HepG2 (cell line): ENCODE results near the gene ACP7. TPM values are rescaled to one million over a fixed set of nuclear protein-coding genes. Genes with fewer than 3 reads are reported as not detected.
A peak's percentile ranks its signal among the peaks of the same experiment; 100 is the strongest.

Experiments used
- ATRX ChIP-seq: sonication (generic); formaldehyde crosslinking; IDR thresholded peaks from 2 replicates; pipeline ENCODE4 v1.4.0; 2020; ENCODE audit warnings: missing genetic modification reagents, borderline replicate concordance
- HDAC2 ChIP-seq: sonication (generic); formaldehyde crosslinking; IDR thresholded peaks from 2 replicates; pipeline ENCODE4 v1.4.0; 2020; ENCODE audit warnings: missing genetic modification reagents
- MAFF ChIP-seq: IDR thresholded peaks from 2 replicates; pipeline ENCODE4 v1.6.1; 2011; ENCODE audit warnings: low read depth, low read length, improper control_type of control experiment
- MYNN ChIP-seq: sonication (generic); formaldehyde crosslinking; IDR thresholded peaks from 2 replicates; pipeline ENCODE4 v1.4.0; 2020; ENCODE audit warnings: mild to moderate bottlenecking, low read depth, missing genetic modification reagents
- SRSF1 ChIP-seq: fragments of 200-400 bp; formaldehyde crosslinking; optimal IDR thresholded peaks from 2 replicates; pipeline ENCODE3; 2017; ENCODE audit warnings: mild to moderate bottlenecking, low read depth, low read length, moderate library complexity
- XRCC5 ChIP-seq: fragments of 200-400 bp; formaldehyde crosslinking; optimal IDR thresholded peaks from 2 replicates; pipeline ENCODE3; 2017; ENCODE audit warnings: mild to moderate bottlenecking, low read length
- ZNF136 ChIP-seq: sonication (generic); formaldehyde crosslinking; IDR thresholded peaks from 2 replicates; pipeline ENCODE4 v1.8.1; 2022; ENCODE audit warnings: low read depth, mild to moderate bottlenecking, moderate library complexity, missing genetic modification reagents
- ZNF20 ChIP-seq: sonication (generic); formaldehyde crosslinking; IDR thresholded peaks from 2 replicates; pipeline ENCODE4 v1.4.0; 2020; ENCODE audit warnings: mild to moderate bottlenecking, moderate library complexity, missing genetic modification reagents
- ZNF232 ChIP-seq: sonication (generic); formaldehyde crosslinking; IDR thresholded peaks from 2 replicates; pipeline ENCODE4 v1.4.0; 2020; ENCODE audit warnings: missing genetic modification reagents, borderline replicate concordance
- ZNF629 ChIP-seq: sonication (generic); formaldehyde crosslinking; conservative IDR thresholded peaks from 2 replicates; pipeline ENCODE4 v1.5.0; 2020; ENCODE audit warnings: missing genetic modification reagents
- ZNF746 ChIP-seq: sonication (generic); formaldehyde crosslinking; IDR thresholded peaks from 2 replicates; pipeline ENCODE4 v1.8.0; 2022; ENCODE audit warnings: mild to moderate bottlenecking, missing genetic modification reagents
- polyA plus RNA-seq, 8 experiments: library from polyadenylated mRNA; depleted of rRNA in 3 of 8; stranded (reverse) in 7 of 8; unstranded in 1 of 8; fragments of >200 nt; fragmentation: Illumina TruSeq in 4 of 8; extraction: Trizol in 4 of 8; gene quantifications; 2 replicates each; pipeline versions ENCODE4 v1.2.1 to v1.2.3, GENCODE V29; 2011 to 2016; ENCODE audit warnings: low read depth in 4 of 8, missing spikeins in 1 of 8, mixed read lengths in 1 of 8; ENCODE audit not compliant: insufficient read depth in 1 of 8
- total RNA-seq, 5 experiments: library from RNA; depleted of rRNA; stranded (reverse); fragments of >200 nt; fragmentation: Illumina TruSeq; extraction: Trizol; gene quantifications; 2 replicates each; pipeline ENCODE4 v1.2.3, GENCODE V29; 2016; ENCODE audit warnings: low read depth in 1 of 5
- TF ChIP-seq, protein P1 (sequence below), 2 experiments: sonication (generic) in 1 of 2; formaldehyde crosslinking in 1 of 2; IDR thresholded peaks; 2 replicates each; pipeline versions ENCODE4 v1.4.0 to v1.6.1; 2018 to 2020; ENCODE audit warnings: missing genetic modification reagents in 2 of 2, borderline replicate concordance in 1 of 2, low read depth in 1 of 2, mild to moderate bottlenecking in 1 of 2, missing biosample characterization in 1 of 2
- TF ChIP-seq, protein P2 (sequence below): sonication (generic); formaldehyde crosslinking; IDR thresholded peaks from 2 replicates; pipeline ENCODE4 v1.5.0; 2020; ENCODE audit warnings: mild to moderate bottlenecking, missing genetic modification reagents, borderline replicate concordance

Gene ACP7
- total and polyA plus RNA-seq, 2 of the 13 experiments (the other 11 are each of a cell fraction or from before 2014, with no cell fraction given): not detected

DNA sequence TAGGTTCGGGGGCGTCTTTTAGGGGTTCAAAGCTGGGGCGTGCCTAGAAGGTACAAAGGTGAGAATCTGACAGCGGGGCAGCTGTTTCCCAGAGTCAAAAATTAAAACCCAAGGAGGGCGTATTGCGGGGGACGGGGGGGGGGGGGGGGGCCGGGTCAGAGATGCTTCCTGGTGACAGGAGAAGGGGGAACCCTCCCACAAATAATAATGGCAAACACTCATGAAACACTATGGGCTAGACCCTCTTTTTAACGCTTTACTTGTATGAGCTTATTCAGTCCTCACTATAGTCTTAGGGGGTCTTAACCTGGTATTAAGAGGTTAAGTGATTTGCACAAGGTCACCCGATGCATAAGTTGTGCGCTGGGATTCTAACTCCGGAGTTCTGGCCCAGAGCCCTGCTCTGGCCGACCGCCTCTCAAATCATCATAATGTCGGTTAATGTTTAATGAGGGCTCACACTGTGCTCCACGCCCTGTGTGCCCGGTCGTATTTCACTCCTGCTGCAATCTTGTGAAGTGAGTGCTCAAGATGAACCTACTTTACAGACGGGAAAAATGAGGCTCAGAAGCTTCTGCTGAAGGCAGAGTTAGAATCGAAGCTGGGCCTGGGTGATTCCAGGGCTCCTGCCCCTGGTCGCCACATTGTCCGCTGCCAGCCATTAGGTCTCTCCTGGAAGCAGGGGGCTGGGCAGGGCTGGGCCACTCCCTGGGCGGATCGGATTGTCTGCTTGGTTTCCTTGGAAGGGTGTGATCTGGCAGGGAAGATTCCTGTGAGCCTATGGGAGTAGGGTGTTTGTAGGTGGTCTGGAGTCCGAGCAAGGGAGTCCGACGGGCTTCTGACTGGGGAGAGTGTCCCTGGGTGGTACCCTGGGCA lies 42.4 kb downstream of the ACP7 start (continued):
- TF ChIP-seq ZNF20 (CRISPR knock-in tag) (no peak), SRSF1 (no peak), MAFF (no peak), ZNF629 (CRISPR knock-in tag) (peak; percentile 100), HDAC2 (CRISPR knock-in tag) (peak; percentile 79), MYNN (CRISPR knock-in tag) (no peak), XRCC5 (peak; percentile 52), ZNF746 (no peak), ATRX (CRISPR knock-in tag) (no peak), ZNF232 (CRISPR knock-in tag) (0 out of 2 replicates have a peak, but pooled peaks have one; percentile 1), ZNF136 (CRISPR knock-in tag) (0 out of 2 replicates have a peak, but pooled peaks have one; percentile 54)
- TF ChIP-seq, protein P1, sequence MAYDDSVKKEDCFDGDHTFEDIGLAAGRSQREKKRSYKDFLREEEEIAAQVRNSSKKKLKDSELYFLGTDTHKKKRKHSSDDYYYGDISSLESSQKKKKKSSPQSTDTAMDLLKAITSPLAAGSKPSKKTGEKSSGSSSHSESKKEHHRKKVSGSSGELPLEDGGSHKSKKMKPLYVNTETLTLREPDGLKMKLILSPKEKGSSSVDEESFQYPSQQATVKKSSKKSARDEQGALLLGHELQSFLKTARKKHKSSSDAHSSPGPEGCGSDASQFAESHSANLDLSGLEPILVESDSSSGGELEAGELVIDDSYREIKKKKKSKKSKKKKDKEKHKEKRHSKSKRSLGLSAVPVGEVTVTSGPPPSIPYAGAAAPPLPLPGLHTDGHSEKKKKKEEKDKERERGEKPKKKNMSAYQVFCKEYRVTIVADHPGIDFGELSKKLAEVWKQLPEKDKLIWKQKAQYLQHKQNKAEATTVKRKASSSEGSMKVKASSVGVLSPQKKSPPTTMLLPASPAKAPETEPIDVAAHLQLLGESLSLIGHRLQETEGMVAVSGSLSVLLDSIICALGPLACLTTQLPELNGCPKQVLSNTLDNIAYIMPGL (CRISPR knock-in tag; IDR thresholded peaks at IDR 0.05; ENCODE audit: borderline replicate concordance in 1 of 2, low read depth in 1 of 2): no peak
- TF ChIP-seq, protein P2, sequence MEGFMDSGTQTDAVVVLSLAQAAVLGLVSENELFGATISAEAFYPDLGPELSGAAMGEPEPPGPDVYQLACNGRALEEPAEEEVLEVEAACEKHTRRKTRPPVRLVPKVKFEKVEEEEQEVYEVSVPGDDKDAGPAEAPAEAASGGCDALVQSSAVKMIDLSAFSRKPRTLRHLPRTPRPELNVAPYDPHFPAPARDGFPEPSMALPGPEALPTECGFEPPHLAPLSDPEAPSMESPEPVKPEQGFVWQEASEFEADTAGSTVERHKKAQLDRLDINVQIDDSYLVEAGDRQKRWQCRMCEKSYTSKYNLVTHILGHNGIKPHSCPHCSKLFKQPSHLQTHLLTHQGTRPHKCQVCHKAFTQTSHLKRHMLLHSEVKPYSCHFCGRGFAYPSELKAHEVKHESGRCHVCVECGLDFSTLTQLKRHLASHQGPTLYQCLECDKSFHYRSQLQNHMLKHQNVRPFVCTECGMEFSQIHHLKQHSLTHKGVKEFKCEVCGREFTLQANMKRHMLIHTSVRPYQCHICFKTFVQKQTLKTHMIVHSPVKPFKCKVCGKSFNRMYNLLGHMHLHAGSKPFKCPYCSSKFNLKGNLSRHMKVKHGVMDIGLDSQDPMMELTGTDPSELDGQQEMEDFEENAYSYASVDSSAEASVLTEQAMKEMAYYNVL (CRISPR knock-in tag): no peak
